CMK (cell line): ENCODE results near the gene CNTLN.
"Not testable (repeated sequence)": the region's sequence is repeated elsewhere in the genome, so short reads cannot be mapped to it uniquely, and the experiment has no call there.

Source experiments
- DNase-seq: peaks from one replicate; pipeline ENCODE4 v3.0.0-alpha.2; 2010; ENCODE audit warnings: low read depth

Gene CNTLN

DNA sequence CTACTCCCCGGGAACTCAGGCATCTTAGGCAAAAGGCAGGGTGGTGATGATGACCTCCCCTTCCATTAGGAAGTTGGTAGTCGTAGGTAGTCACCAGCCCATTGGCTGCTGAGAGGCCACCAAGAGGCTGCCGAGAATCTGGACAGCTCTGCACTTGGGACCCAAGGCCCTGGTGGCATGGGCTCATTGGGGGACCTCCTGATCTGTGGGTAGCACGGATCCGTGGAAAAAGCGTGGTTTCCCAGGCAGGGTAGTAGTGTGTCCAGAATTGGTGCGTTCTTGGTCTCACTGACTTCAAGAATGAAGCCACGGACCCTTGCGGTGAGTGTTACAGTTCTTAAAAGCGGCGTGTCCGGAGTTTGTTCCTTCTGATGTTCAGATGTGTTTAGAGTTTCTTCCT lies 158.8 kb downstream of the CNTLN start:
- no peak for DNase-seq

GRCh38 chr9:17294822-17295624 lies 160.2 kb downstream of the CNTLN start:
- no peak for DNase-seq

GRCh38 chr9:17315341-17315740 lies 180.5 kb downstream of the CNTLN start:
- no peak for DNase-seq

DNA sequence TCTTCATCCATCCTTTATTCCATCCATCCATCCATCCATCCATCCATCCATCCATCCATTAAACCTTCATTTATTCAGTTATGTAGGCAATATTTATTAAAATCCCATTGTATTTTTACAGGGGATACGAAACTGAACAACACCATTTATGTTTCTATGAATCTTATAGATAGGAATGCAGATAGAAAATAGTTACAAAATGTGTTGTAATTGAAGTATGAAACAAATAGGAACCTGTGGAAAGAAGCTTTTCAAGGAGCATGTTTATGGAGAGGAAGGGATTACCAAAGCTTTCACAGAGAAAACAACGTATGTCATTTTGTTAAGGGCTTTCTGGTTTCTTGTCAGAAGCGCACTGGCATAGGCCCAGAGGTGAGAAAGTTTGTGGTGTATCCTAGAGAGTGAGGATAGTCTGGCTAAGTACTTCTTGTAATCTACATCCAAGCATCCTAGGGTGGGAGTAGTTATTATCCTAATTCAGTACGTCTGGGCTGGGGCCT lies 184.0 kb downstream of the CNTLN start:
- no peak for DNase-seq

DNA sequence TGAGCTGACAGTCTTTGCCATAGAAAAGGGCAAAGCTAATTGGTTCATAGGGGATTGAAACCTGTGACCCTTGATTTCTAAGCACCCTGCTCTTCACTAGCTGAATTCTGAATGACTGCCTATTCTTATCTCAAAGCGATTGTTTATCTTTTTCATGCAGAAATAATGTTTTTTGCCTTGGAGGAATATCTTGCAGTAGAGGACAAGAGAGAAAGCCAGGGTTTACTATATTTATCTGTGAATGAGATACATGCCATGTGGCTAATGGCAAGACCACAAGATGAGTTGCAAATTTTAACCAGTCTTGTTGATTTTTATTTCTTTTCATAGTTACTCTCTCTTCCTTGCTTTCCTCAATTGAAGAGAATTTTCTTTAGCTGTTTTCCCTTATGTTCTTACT lies 185.0 kb downstream of the CNTLN start:
- DNase-seq, result no peak

DNA sequence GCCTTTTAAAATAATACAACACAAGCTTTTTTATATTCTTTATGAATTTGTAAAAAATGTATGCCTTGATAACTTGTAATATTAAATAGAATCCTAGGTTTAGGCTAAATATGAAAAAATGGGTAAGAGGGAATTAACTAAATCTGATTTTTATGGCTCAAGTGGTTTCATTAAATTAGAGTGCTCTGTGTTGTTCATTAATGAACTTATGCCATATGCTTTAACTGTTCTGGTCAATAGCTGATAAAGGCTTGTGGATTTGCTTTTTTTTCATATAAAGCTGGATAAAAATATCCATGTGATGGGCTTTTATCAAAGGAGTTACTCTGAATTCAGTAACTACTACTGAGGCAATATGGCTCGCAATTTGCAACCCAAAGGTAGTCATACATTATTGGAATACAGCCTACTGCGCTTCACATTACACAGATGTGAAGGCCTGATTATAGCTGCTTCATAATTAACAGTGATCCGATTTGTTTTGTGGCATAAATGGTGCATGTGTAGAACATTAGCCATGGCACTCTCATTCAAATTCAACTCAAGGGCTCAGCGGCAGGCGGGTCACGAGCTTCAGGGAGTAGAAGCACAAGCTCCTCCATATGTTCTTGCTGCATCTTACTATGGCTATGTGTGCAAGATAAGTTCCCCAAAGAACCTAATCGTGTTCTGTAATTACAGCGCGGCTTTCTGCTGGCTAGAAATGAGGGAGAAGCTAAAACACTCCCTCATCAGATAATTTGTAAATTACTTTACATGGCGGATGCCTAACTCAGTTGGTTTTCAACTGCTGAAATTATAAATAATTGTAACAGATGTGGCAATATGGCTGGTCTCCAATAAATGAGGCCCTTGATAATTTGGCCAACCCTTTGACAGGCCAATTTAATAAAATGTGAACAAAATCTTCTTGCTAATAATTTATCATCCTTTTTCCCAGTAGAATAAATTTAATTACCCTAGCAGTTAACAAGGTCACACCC lies 188.3 kb downstream of the CNTLN start:
- DNase-seq, result no peak

GRCh38 chr9:17328331-17328730 lies 193.5 kb downstream of the CNTLN start:
- no peak for DNase-seq

DNA sequence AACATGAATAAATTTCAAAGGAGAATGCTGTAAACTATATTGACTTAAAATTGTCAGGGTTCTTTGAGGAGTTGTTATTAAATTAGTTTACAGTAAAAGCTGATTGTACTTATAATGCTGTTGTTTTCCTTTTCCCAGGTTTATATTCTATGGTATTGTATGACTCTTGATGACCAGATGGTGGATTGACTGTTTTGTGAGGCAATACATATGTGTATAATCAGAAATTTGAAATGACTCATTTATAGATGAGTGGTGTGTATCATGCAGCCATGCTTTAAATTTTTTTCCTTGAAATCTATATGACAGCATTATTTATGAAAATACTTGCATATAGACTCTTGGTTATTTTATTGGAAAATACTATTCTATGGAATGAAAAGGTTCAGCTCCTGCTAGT lies 195.3 kb downstream of the CNTLN start:
- DNase-seq, result no peak

GRCh38 chr9:17332115-17332514 lies 197.3 kb downstream of the CNTLN start:
- no peak for DNase-seq

DNA sequence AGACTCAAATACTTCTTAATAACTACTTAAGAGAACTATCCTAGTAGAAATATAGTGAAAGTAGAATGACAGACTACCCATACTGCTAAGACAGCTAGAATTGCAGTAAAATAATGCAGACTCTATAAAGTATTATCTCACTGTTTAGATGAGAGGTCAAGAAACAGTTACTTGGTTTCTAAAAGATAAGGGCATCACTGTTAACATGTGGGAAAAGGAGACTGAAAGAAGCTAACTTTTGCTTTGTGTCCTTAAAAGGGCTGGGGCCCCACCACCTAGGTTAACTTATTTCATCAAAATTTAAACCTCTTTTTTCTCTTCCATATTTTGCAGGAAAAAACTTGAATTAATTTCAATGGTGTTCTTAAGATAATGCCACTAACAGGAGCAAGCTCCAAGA lies 204.3 kb downstream of the CNTLN start:
- no peak for DNase-seq

DNA sequence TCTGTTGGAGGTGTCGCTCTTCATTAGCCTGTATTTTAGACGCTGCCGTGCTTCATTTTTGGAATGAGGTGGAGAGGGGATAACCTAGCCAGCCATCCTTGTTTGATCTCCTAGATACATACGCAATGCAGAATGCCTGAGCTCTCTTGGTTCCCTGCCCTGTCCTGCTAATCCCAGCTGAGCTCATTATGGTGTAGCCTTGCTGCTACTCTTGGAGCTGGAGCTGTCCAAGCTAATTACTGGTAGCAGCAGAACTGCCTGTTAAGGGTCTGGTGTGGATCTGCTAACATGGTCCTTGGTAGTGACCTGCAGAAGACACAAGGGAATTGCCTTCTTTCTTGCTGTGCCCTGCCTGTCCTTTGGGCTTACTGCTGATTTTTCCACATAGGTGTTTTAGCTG lies 207.9 kb downstream of the CNTLN start:
- DNase-seq, result no peak

DNA sequence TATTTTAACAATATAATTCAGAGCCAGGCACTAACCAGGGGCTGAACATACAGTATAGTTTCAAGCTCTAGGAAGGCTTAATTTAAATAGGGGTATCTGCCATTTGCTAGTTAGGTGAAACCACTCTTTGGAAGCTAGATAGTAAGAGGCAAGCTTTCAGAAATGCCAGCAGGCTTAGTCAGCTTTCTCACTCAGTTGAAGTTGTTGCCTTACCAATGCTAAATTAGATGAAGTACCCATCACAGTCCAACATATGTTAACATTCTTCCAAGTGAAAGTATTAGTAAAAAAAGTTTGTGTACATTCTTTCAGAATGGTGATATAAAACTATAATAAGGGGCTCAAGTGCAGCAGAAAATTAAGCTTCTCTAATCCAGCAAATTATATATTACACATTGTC lies 215.0 kb downstream of the CNTLN start:
- no peak for DNase-seq

GRCh38 chr9:17354006-17354405 lies 219.2 kb downstream of the CNTLN start:
- not testable (repeated sequence) for DNase-seq

GRCh38 chr9:17361378-17361777 lies 226.5 kb downstream of the CNTLN start:
- DNase-seq, result no peak

GRCh38 chr9:17367035-17367434 lies 232.2 kb downstream of the CNTLN start:
- DNase-seq, result no peak

- DNase-seq, result no peak
These were observed 245.5 kb downstream of the CNTLN start for GRCh38 chr9:17380126-17380861.

DNA sequence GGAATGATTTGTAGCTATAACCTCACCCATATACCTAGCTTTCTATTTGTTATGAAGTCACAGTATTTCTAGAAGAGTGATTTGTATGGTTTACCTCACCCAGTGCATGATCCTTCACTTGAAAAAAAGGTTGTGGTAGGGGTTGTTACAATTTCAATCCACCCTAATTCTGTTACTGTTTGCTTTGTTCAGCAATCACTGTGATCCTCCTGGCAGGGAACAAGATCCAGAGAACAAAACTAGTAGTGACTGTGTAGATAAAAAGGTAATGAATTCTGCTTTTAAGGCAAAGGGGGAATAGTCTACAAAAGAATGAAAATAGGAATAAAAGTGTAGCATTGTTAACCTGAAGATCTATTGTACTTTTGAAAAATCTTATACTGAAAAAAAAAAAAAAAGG lies 252.7 kb downstream of the CNTLN start:
- no peak for DNase-seq

- DNase-seq, result no peak
These were observed 254.2 kb downstream of the CNTLN start for GRCh38 chr9:17389026-17389425.

DNA sequence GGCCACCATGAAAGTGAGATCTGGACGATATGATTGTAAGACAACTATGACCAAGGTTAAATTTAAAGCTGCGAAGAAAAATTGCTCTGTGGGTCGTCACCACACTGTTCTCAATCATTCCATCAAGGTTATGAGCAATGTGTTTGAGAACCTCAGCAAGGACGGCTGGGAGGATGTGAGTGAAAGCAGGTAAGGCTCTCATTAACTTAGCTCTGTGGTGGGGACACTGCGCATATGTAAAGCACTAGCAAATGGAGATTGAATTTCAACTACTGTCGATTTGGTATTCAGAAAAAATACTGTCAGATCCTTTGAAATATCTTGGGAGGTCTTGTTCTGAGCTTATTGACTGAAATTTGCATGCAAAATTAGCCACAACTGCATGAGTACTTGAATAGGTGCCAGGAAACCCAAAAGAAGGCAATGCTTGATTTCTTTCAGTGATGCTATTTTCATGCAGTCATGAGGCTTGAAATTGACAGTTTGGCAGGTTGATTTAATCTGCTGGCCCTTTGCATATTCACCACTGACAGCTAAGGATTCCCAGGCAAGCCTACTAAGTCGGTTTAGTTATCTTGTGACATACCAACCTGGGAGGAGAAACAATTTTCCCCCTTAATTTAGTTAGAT lies 260.2 kb downstream of the CNTLN start:
- no peak for DNase-seq

GRCh38 chr9:17397166-17397728 lies 262.4 kb downstream of the CNTLN start:
- DNase-seq, result not testable (repeated sequence)

GRCh38 chr9:17398350-17398749 lies 263.5 kb downstream of the CNTLN start:
- DNase-seq, result no peak
